ENCODE results near the gene CCDC54.

Gene CCDC54

DNA sequence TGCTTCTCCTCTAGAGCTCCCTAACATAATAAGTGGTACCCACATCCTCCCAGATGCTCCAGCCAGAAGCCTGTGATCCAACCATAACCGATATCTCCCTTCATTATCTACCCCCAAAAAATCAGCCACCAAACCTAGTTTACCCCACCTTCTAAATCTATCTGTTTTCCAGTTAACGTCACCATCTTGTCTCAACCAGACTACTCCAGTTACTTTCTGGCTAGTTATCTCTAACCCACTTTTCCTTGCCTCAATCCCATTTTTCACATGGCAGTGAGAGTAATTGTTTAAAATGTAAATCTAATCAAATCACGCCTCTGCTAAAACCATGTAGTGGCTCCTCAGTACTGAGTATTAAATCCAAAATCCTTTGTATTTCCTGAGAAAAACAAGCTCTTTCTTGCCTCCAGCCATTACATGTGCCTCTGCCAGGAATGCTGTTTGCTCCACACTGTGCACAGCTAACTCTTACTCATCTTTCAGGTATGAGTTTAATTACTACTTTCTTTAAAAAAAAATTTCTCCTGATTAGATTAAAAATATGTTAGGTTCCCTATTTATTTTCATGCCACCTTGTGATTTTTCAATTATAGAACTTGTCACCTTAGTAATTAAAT lies 15.4 kb downstream of the CCDC54 start:
- in situ Hi-C loops (cut with MboI; ENCODE audit: low sequenced_read_pairs), result no loop called here

DNA sequence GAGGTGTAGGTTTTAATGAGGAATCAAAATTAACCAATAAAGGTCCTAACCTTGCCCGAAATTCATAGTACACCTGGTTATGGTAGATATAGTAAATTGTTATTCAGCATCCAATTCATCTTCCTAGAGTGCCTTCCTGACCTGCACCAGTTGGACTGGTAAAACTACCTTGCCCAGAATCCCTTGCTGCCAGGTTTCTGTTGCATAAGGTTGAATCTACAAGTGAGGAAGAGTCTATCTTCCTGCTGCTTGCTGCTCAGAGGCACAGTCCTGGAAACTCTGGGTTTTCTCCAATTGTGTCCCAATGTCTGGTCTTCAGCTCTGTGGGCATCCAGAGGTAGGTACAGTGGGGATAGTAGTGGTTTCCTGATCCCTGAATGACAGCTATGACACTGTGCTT lies 17.3 kb downstream of the CCDC54 start:
- in situ Hi-C loops (cut with MboI; ENCODE audit: low sequenced_read_pairs), result no loop called here

- in situ Hi-C loops (cut with MboI; ENCODE audit: low sequenced_read_pairs), result no loop called here
Measured at GRCh38 chr3:107395066-107395465, 17.8 kb downstream of the CCDC54 start.

GRCh38 chr3:107401301-107401700 lies 24.1 kb downstream of the CCDC54 start:
- in situ Hi-C loops (cut with MboI; ENCODE audit: low sequenced_read_pairs), result no loop called here

- in situ Hi-C loops (cut with MboI; ENCODE audit: low sequenced_read_pairs), result no loop called here
Measured at GRCh38 chr3:107402214-107402613, 25.0 kb downstream of the CCDC54 start.

DNA sequence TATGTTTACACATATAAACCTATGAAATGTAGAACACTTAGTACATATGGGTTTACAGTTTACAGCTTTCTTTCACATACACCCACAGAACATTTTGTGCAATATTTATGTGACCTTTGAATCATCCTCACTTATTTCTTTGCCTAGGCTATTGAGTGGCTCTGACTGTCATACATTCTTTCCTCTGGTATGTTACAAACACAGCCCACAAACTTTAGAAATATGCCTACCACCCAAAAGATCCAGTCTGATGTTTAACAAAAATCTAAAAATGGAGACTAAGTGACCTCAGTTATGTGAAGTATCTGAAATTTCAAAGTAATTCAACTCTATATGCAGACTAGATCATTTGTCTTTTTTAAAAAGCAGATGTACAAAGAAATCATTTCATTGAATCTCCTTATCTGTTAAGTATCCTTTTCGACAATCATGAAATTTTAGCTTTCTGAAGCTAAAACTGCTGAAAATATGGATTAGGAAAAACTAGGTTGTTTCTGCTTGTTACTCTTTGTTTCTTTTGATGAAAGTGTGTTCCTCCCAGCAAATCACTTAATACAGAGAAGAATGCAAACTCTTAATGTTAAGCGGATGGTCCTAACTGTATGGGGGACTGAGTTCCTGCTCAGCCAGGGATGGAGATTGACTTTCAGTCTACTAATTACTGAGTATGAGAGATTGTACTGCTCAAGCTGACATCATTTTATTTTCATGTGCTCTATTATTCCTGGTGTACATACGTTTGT lies 27.7 kb downstream of the CCDC54 start:
- in situ Hi-C loops (cut with MboI; ENCODE audit: low sequenced_read_pairs), result no loop called here

- in situ Hi-C loops (cut with MboI; ENCODE audit: low sequenced_read_pairs), result no loop called here
Measured at GRCh38 chr3:107407355-107407754, 30.1 kb downstream of the CCDC54 start.

- in situ Hi-C loops (cut with MboI; ENCODE audit: low sequenced_read_pairs), result no loop called here
Measured at GRCh38 chr3:107408513-107408912, 31.3 kb downstream of the CCDC54 start.

DNA sequence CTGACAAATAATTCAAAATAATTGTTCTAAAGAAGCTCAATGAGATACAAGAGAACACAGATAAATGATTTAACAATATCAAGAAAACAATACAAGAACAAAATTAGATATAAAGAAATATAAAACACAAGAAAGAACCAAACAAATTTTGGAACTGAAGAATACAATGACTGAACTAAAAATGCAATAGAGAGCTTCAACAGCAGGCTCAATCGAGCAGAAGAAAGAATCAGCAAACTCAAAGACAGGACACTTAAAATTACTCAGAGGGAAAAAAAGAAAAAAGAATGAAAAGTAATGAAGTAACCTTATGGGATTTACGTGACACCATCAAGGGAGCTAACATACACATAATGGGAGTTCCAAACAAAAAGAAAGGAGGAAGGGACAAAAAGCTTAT lies 32.1 kb downstream of the CCDC54 start:
- in situ Hi-C loops (cut with MboI; ENCODE audit: low sequenced_read_pairs), result no loop called here

DNA sequence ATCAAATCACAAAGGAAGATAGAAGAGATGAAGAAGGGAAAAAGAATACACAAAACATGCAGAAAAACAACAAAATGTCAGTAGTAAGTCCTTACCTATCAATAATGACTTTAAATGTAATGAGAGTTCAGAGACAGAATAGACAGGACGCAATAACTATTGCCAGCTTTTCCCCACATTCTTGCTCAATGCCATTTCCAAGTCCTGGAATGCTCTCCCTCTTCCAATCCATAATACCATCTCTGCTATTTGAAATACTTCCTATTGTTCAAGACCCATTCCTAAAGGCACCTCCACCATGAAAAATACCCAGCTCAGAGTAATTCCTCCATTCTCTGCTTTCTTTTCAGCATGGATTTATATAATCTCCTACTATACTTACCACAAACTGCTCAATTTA lies 33.4 kb downstream of the CCDC54 start:
- in situ Hi-C loops (cut with MboI; ENCODE audit: low sequenced_read_pairs), result no loop called here

DNA sequence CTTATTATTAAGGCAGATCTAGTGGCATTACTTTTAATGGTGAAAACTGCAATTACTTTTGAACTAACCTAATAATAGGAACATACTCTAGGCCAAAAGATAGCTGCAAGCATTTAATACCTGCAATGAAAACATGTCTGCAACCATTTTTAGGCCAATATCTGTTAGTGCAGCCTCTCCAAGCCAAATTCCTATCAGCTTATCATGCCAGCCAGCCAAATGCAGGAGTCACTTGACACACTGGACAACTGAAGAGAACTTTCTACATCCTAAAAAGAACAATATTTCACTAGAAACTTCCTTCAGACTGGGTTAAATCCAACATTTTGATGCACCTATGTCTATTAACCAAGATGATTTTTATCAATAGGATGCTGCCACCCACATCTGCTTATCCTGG lies 33.8 kb downstream of the CCDC54 start:
- in situ Hi-C loops (cut with MboI; ENCODE audit: low sequenced_read_pairs), result no loop called here

- in situ Hi-C loops (cut with MboI; ENCODE audit: low sequenced_read_pairs), result no loop called here
Measured at GRCh38 chr3:107411779-107412178, 34.5 kb downstream of the CCDC54 start.

DNA sequence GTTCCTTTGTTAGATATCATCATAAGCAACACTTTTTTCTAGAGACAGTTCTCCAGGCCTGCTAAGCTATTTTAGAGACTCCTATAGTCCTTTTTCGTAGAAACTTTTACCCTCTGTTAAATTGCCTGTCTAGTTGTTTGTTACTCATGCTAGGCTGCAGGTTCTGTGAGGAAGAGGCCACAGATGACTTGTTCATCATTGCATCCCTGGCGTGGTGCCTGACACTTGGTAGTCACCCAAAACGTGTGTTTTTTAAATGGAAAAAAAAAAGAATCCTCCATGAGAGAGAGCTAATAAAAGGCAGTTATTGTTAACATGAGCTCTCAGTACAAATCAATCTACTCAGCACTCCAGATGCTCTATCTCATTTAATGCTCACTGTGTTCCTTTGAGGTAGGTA lies 35.1 kb downstream of the CCDC54 start:
- in situ Hi-C loops (cut with MboI; ENCODE audit: low sequenced_read_pairs), result no loop called here

DNA sequence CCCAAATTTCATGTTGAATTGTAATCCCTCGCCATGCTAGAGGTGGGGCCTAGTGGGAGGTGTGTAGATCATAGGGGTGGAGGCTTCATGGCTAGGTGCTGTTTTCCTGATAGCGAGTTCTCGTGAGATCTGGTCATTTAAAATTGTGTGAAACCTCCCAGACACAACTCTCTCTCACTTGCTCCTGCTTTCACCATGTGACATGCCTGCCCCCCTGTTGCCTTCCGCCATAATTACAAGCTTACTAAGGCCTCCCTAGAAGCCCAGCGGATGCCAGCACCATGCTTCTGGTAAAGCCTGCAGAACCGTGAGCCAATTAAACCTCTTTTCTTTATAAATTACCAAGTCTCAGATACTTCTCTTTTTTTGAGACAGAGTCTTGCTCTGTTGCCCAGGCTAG lies 36.0 kb downstream of the CCDC54 start:
- in situ Hi-C loops (cut with MboI; ENCODE audit: low sequenced_read_pairs), result no loop called here

- in situ Hi-C loops (cut with MboI; ENCODE audit: low sequenced_read_pairs), result no loop called here
Measured at GRCh38 chr3:107414325-107414964, 37.2 kb downstream of the CCDC54 start.

DNA sequence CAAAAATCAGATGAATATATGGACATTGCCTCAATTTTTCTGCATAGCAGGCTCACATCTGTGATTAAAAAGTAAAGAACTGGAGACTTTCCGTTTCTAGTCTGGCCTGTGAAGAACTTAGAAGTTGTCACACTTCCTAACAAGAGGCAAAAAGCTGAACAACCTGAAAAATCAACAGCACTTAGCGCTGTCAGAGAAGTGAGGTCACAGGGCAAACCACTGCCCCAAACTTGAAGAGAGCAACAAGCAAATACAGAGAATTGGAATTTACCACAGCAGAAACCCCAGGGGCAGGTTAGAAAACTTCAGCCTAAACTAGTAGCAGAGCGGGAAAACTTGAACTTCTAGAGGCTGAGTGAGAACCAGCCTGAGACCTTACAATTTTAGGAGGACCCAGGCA lies 38.9 kb downstream of the CCDC54 start:
- in situ Hi-C loops (cut with MboI; ENCODE audit: low sequenced_read_pairs), result no loop called here

DNA sequence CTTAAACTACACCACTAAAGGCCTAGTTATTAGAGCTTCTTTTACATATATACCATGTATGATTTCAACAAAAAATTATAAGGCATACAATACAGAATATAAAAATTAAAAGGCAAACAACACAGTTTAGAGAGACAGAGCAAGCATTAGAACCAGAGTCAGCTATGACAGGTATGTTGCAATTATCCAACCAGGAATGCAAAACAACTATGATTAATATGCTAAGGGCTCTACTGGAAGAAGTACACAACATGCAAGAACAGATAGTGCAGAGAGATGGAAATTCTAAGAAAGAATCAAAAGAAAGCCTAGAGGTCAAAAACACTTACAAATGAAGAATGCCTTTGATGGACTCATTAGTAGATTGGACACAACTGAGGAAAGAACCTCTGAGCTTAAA lies 39.6 kb downstream of the CCDC54 start:
- in situ Hi-C loops (cut with MboI; ENCODE audit: low sequenced_read_pairs), result no loop called here

- in situ Hi-C loops (cut with MboI; ENCODE audit: low sequenced_read_pairs), result no loop called here
Measured at GRCh38 chr3:107421170-107421792, 44.0 kb downstream of the CCDC54 start.

- in situ Hi-C loops (cut with MboI; ENCODE audit: low sequenced_read_pairs), result no loop called here
Measured at GRCh38 chr3:107421881-107422280, 44.6 kb downstream of the CCDC54 start.

DNA sequence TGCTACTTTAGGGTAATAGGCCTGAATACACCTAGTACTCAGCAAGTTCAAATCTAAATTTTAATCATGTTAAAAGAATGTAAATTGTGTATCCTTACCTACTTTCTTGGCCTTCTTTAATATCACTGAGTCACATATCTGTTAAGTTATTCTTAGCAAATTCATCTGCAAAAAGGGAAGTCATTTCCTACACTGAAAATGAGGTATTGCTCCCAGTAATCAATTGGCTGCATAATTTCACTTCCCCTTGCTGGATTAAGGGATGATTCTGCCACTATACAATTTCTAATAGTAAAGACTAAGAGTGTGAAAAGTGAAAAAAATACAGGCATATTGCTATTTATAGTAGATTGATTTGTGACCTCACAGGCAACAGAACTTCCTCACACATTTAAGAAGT lies 47.8 kb downstream of the CCDC54 start:
- in situ Hi-C loops (cut with MboI; ENCODE audit: low sequenced_read_pairs), result no loop called here

DNA sequence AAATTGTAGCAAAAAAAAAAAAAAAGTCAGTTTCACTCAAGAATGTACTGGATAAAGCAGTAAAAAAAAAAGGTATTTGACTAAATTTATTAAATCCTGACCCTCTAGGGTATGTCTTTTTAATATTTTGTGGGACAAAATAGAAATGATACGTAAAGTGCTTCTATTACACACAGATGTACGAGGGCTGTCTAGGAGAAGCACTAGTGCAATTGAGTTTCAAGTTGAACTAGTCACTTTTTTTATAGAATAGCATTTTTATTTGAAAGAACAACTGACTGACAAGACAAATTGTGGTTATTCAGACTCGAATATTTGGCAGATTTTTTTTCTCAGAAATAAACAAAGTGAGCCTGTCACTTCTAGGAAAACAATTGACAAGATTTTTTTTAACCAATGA lies 49.0 kb downstream of the CCDC54 start:
- in situ Hi-C loops (cut with MboI; ENCODE audit: low sequenced_read_pairs), result no loop called here
